ENCODE results near the gene HCAR1.
"Not testable (repeated sequence)": the region's sequence is repeated elsewhere in the genome, so short reads cannot be mapped to it uniquely, and the experiment has no call there.

DNA sequence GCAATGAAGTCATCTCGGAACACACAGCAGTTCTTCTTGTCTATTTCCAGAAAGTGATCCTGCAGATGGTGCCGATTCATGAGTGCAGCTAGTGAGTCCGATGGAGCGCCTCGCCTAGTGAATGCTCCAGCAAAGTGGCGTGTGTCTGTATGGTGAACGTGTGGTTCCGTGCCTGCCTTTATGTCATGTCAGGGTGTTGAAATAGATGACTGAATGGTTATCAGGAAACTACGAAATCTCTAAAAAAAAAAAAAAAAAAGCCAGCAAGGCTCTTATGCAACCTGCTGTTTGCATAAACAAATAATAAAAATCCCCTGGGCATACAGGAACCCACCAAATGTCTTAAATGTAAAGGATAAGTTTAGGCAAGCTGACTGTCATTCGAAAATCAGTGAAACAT lies 14.0 kb downstream of the HCAR1 start, which contains the start of gene HCAR3:
- TF ChIP-seq, protein P1, sequence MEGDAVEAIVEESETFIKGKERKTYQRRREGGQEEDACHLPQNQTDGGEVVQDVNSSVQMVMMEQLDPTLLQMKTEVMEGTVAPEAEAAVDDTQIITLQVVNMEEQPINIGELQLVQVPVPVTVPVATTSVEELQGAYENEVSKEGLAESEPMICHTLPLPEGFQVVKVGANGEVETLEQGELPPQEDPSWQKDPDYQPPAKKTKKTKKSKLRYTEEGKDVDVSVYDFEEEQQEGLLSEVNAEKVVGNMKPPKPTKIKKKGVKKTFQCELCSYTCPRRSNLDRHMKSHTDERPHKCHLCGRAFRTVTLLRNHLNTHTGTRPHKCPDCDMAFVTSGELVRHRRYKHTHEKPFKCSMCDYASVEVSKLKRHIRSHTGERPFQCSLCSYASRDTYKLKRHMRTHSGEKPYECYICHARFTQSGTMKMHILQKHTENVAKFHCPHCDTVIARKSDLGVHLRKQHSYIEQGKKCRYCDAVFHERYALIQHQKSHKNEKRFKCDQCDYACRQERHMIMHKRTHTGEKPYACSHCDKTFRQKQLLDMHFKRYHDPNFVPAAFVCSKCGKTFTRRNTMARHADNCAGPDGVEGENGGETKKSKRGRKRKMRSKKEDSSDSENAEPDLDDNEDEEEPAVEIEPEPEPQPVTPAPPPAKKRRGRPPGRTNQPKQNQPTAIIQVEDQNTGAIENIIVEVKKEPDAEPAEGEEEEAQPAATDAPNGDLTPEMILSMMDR (conservative IDR thresholded peaks at IDR 0.05 in 1 of 2, IDR thresholded peaks at IDR 0.05 in 1 of 2; ENCODE audit: low read depth in 1 of 2, low read length in 2 of 2), result not testable (repeated sequence)
- TF ChIP-seq EZH2 (IDR thresholded peaks at IDR 0.05; ENCODE audit: low read length, missing control alignments), result not testable (repeated sequence)

Data from fibroblast of lung (primary cell).